ENCODE data around the gene SGSM1. TPM values are rescaled to one million over a fixed set of nuclear protein-coding genes. Genes with fewer than 3 reads are reported as not detected.

Gene SGSM1
- total RNA-seq, 1 donor from 2014 or later, result 0.75 TPM

DNA sequence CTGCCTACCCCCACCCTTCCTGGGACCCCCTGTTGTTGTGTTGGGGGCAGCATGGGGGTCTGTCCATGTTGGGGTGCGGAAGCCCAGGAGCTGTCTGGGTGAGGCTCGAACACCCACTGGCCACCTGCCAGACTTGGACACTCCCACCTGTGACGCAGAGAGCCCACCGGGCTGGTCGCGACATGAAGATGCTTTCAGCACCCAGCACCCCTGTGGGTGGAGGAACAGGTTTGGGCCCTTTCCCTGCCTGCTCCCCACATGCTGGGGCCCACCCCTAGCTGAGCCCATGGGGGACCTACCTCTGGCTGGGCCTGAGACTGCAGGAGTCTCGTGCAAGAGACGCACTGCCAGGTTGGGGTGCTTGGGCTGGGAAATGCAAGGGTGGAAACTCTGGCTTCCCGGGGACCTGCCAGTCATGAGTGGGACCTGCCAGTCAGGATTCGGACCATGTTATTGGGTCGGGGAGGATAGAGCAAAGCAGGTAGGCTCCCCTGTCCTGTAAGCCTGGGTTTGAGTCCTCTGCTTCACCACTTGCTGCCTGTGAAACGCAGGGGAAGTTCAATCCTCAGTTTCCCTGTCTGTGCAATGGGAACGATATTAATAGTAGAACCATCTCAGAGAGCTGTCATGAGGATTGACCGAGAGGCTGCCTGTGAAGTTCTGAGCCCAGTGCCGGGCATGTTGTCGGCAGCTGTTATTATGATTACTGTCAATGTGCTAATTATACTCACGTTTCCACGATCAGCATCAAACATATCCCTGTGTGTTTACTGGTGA, 170.6 kb downstream of the SGSM1 start:
- Mint-ChIP-seq H3K36me3 (ENCODE audit: low read depth) (no peaks in the 10 kb centered on the region), H3K4me3 (no peak overlapping the region), H3K4me1 (peaks cover 34% of the 10 kb centered on the region), H3K9me3 (no peaks in the 10 kb centered on the region), H3K27ac (ENCODE audit: unreplicated experiment) (no peak overlapping the region), H3K27me3 (ENCODE audit: low read depth) (no peaks in the 10 kb centered on the region)
- TF ChIP-seq, protein P1, sequence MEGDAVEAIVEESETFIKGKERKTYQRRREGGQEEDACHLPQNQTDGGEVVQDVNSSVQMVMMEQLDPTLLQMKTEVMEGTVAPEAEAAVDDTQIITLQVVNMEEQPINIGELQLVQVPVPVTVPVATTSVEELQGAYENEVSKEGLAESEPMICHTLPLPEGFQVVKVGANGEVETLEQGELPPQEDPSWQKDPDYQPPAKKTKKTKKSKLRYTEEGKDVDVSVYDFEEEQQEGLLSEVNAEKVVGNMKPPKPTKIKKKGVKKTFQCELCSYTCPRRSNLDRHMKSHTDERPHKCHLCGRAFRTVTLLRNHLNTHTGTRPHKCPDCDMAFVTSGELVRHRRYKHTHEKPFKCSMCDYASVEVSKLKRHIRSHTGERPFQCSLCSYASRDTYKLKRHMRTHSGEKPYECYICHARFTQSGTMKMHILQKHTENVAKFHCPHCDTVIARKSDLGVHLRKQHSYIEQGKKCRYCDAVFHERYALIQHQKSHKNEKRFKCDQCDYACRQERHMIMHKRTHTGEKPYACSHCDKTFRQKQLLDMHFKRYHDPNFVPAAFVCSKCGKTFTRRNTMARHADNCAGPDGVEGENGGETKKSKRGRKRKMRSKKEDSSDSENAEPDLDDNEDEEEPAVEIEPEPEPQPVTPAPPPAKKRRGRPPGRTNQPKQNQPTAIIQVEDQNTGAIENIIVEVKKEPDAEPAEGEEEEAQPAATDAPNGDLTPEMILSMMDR (conservative IDR thresholded peaks at IDR 0.05), result no peak
- no peak for DNase-seq (ENCODE audit: low read depth, low spot score)

Other genes with a start within 250 kb of the SGSM1 start
- 15.4 and 16.7 TPM in 2 replicates for gene LRRC75B, start 213.1 kb upstream of the SGSM1 start, total RNA-seq
- 1.4 and 3.3 TPM in 2 replicates for gene GGT1, start 203.0 kb upstream of the SGSM1 start, total RNA-seq
- not detected in 2 replicates for gene PIWIL3, start 31.5 kb upstream of the SGSM1 start, total RNA-seq
- gene LHFPL7, start 140.5 kb downstream of the SGSM1 start, total RNA-seq, result not detected in 2 replicates
- 14.2 and 14.5 TPM in 2 replicates for gene KIAA1671, start 146.5 kb downstream of the SGSM1 start, total RNA-seq